Measurements from ENCODE around the gene KCNQ1. TPM values are rescaled to one million over a fixed set of nuclear protein-coding genes. Genes with fewer than 3 reads are reported as not detected.

KCNQ1 gene
- total RNA-seq, 1 experiment from 2014 or later: 2.5 TPM

DNA sequence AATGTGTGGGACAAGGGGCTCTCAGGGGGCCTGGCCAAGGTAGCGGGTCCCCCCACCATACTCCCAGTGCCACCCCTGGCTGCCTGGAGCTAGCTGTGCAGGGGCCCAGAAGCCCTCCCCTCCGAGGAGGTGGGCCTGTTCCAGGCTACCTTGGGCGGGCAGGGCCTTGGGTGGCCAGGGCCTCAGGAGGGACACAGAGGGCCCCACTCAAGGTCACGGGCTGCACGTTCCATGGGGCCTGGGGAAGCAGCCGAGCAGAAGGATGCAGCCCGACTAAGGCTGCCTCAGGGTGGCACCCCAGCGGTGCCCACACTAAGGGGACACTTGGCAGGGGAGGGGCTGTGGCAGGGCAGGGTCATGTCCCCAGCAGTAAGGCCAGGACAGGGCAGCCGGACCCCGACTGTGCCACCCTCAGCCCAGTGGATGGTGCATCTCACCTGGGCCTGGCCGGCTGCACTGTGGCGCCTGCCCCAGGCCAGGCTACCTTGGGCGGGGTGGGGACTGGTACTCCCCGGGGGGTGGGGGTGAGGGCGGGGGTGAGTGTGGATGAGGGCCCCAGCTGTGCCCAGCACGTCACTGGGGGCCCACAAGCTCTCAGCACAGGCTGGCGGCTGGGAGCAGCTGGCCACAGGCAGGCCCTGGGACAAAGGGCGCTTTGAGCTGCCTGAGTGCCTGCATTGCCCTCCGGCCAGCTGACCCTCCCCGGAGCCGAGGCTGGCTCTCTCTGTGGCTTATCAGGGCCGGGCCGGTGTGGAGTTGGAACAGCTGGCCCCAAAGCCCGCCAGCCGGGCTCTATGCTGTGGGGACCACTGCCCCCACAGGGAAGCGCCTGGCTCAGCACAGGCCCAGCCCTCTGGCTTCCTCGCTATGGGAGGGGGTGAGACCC lies 117.1 kb downstream of the KCNQ1 start:
- Mint-ChIP-seq H3K9me3 (peaks cover 12% of the 10 kb centered on the region), H3K36me3 (peaks cover 2% of the 10 kb centered on the region), H3K27ac (no peak overlapping the region), H3K4me1 (no peaks in the 10 kb centered on the region), H3K27me3 (ENCODE audit: low read depth) (peaks cover 78% of the 10 kb centered on the region), H3K4me3 (no peak overlapping the region)
- TF ChIP-seq HMGXB4 (CRISPR knock-in tag; IDR thresholded peaks at IDR 0.05) (no peak), GABPB1 (CRISPR knock-in tag; IDR thresholded peaks at IDR 0.05) (no peak), E2F1 (CRISPR knock-in tag; IDR thresholded peaks at IDR 0.05) (no peak), ATF6 (CRISPR knock-in tag; IDR thresholded peaks at IDR 0.05) (no peak), E2F5 (CRISPR knock-in tag; IDR thresholded peaks at IDR 0.05) (no peak), USF2 (CRISPR knock-in tag; IDR thresholded peaks at IDR 0.05) (no peak)
- TF ChIP-seq, protein P1, sequence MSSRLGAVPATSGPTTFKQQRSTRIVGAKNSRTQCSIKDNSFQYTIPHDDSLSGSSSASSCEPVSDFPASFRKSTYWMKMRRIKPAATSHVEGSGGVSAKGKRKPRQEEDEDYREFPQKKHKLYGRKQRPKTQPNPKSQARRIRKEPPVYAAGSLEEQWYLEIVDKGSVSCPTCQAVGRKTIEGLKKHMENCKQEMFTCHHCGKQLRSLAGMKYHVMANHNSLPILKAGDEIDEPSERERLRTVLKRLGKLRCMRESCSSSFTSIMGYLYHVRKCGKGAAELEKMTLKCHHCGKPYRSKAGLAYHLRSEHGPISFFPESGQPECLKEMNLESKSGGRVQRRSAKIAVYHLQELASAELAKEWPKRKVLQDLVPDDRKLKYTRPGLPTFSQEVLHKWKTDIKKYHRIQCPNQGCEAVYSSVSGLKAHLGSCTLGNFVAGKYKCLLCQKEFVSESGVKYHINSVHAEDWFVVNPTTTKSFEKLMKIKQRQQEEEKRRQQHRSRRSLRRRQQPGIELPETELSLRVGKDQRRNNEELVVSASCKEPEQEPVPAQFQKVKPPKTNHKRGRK (CRISPR knock-in tag; IDR thresholded peaks at IDR 0.05; ENCODE audit: borderline replicate concordance): no peak
- TF ChIP-seq, protein P2, sequence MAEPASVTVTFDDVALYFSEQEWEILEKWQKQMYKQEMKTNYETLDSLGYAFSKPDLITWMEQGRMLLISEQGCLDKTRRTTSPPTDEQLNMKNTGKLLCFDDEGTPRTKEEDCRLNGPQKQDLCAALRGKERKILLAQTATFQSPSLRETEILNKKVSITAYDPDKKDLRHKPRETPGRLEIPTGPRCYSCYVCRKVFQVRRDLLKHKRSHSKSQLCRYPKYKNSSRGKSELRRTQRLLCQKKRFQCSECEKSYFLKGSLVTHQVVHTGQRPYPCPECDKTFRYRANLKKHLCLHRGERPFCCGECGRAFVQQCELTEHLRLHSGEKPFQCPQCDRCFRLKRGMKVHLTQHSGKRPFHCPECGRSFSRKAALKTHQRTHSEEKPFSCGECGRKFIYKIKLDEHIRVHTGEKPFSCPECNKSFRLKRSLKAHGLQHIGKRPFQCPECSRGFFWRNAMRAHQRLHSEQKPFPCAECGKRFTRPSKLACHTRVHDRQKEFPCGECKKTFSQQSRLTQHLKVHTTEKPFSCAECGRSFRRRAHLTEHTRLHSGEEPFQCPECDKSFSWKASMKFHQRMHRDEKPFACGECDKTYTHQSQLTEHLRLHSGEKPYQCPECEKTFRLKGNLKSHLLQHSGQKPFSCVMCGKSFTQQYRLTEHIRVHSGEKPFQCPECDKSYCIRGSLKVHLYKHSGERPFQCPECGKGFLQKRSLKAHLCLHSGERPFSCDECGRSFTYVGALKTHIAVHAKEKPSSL (CRISPR knock-in tag; conservative IDR thresholded peaks at IDR 0.05): no peak
- ChIA-PET CTCF (interaction anchor here (0.8 to 2.0 kb wide), 2 partner anchors 29 to 330 kb away, joined by 3 to 7 read pairs; no protein-coding TSS in a partner anchor), POLR2A (no interaction called here)
- DNase-seq (ENCODE audit: low spot score): peak; percentile 19
- peak; percentile 47 for ATAC-seq

- H3K9me3 Mint-ChIP-seq: peaks cover 4% of the 10 kb centered on the region; the same call in 1 of the 2 replicates
- peaks cover 78% of the 10 kb centered on the region for H3K27me3 Mint-ChIP-seq (ENCODE audit: low read depth)
- TF ChIP-seq ZNF416 (CRISPR knock-in tag; IDR thresholded peaks at IDR 0.05): no peak
- TF ChIP-seq E2F5 (CRISPR knock-in tag; IDR thresholded peaks at IDR 0.05): no peak
- TF ChIP-seq EMX1 (CRISPR knock-in tag; IDR thresholded peaks at IDR 0.05): no peak
- TF ChIP-seq USF2 (CRISPR knock-in tag; IDR thresholded peaks at IDR 0.05): no peak
- no peak for TF ChIP-seq MAX (CRISPR knock-in tag; IDR thresholded peaks at IDR 0.05)
- TF ChIP-seq OVOL2 (CRISPR knock-in tag; IDR thresholded peaks at IDR 0.05; ENCODE audit: borderline replicate concordance): no peak
- TF ChIP-seq E2F4 (CRISPR knock-in tag; IDR thresholded peaks at IDR 0.05; ENCODE audit: borderline replicate concordance, low read depth): no peak
- no peaks in the 10 kb centered on the region for H3K4me1 Mint-ChIP-seq
- H3K36me3 Mint-ChIP-seq: no peaks in the 10 kb centered on the region
- ChIA-PET CTCF (interaction anchor here (2.0 kb wide), 1 partner anchor 329 kb away, joined by 7 read pairs; no protein-coding TSS in a partner anchor), POLR2A (no interaction called here)
- H3K27ac Mint-ChIP-seq: no peak overlapping the region
- no peak overlapping the region for H3K4me3 Mint-ChIP-seq
- ATAC-seq (no peak), DNase-seq (ENCODE audit: low spot score) (peak; percentile 2)
Observed at GRCh38 chr11:2562890-2563212, 118.0 kb downstream of the KCNQ1 start.

All from WTC11 (cell line).